ENCODE results near the gene GRID2.
A peak's percentile ranks its signal among the peaks of the same experiment; 100 is the strongest.

The GRID2 gene

DNA sequence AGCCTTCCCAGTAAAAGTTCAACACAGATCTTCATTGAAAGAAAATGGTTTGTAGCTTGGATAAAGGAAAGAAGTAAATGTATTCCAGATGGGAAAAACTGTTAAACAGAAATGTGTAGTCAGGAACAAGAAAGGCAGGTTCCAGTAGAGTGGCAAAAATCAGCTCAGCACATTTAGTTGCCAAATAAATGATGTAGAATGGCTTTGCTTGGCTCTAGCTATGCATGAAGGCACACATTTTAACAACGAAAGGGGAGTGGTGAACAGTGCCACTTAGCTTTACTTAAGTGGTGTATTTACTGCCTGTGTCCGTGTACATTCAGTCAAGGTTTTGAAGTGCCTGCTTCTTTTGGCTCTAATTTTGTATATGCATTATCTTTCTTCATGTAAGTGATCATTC is 880.3 kb downstream of the GRID2 start:
- TF ChIP-seq CTCF (IDR thresholded peaks at IDR 0.05; ENCODE audit: low read depth, low read length, missing control alignments) = no peak
- no peak for DNase-seq (ENCODE audit: extremely low read depth, low read depth)
- H3K4me3 ChIP-seq (replicated peaks; ENCODE audit: low read depth, low read length) = no peak overlapping the region

GRCh38 chr4:93186846-93187245 is 883.1 kb downstream of the GRID2 start:
- no peak for DNase-seq (ENCODE audit: extremely low read depth, low read depth)
- TF ChIP-seq CTCF (IDR thresholded peaks at IDR 0.05; ENCODE audit: low read depth, low read length, missing control alignments) = no peak
- no peak overlapping the region for H3K4me3 ChIP-seq (replicated peaks; ENCODE audit: low read depth, low read length)

- no peak for TF ChIP-seq CTCF (IDR thresholded peaks at IDR 0.05; ENCODE audit: low read depth, low read length, missing control alignments)
- no peak overlapping the region for H3K4me3 ChIP-seq (replicated peaks; ENCODE audit: low read depth, low read length)
- DNase-seq (ENCODE audit: extremely low read depth, low read depth) = no peak
These were observed 883.7 kb downstream of the GRID2 start for GRCh38 chr4:93187466-93187865.

GRCh38 chr4:93187892-93188291 is 884.1 kb downstream of the GRID2 start:
- no peak for TF ChIP-seq CTCF (IDR thresholded peaks at IDR 0.05; ENCODE audit: low read depth, low read length, missing control alignments)
- H3K4me3 ChIP-seq (replicated peaks; ENCODE audit: low read depth, low read length) = no peak overlapping the region
- no peak for DNase-seq (ENCODE audit: extremely low read depth, low read depth)

DNA sequence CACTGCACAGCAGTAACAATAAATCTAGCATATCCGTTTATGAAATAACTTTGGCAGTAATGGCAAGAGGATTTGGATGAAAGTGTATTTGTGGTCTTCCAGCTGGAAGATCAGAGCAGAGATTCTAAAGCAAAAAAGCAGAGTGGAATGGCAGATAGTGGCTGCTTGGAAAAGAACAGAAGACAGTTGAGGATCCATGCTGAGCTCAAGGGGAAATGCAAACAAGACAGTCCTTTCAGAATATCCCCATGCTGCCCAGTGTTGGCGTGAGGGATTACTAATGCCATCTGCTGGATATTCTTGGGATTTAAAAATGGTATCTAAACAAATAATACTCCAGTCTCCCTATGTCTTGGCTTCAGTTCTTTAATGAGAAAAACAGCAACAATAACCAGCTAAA is 895.7 kb downstream of the GRID2 start:
- peak; percentile 21 for TF ChIP-seq CTCF (IDR thresholded peaks at IDR 0.05; ENCODE audit: low read depth, low read length, missing control alignments)
- DNase-seq (ENCODE audit: extremely low read depth, low read depth) = peak; percentile 9
- H3K4me3 ChIP-seq (replicated peaks; ENCODE audit: low read depth, low read length) = no peak overlapping the region

DNA sequence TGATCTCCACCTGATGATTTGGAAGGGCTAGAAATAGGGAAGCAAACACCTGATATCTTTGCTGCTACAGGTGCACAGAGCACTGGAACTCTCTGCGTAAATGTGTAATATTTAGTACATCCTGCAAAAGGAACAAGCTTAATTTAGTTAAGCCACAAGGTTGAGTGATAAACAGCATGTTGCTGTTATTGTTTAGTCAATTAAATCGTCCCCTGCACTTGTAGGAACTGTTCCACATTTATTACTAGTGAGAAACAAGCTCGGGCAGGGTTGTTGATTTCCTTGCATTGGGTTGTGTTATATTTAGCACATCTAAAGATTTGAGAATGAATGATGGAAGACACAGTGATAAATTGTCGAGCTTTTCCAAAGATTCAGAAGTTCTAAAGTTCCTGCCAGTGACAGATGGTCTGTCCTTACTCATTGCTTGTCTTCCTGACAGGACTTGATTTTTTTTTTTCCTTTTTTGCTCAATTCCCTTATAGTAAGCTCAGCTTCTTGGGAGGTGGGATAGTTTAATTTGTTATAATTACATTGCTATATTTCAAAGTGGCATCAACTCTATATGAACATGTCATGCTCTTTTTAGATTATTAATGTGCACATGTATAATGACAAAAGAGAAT is 897.8 kb downstream of the GRID2 start:
- DNase-seq (ENCODE audit: extremely low read depth, low read depth) = no peak
- TF ChIP-seq CTCF (IDR thresholded peaks at IDR 0.05; ENCODE audit: low read depth, low read length, missing control alignments) = no peak
- no peak overlapping the region for H3K4me3 ChIP-seq (replicated peaks; ENCODE audit: low read depth, low read length)

DNA sequence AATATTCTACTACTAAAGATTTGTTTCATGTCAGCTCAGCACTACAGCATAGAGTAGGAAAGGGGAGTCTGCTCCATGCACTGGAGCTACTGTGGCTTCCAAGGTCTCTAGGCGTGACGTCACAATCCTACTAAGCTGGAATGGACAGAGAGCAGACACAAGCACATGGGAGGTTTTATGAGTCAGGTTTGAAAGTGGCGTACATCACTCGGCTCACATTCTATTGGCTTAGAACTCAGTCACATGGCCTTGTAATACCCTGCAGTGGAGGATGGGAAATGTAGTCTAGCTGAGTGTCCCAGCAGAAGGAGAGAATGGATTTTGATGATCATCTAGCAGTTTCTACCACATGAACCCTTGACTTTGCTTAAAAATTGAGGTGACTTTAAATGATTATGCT is 899.9 kb downstream of the GRID2 start:
- no peak for DNase-seq (ENCODE audit: extremely low read depth, low read depth)
- H3K4me3 ChIP-seq (replicated peaks; ENCODE audit: low read depth, low read length) = no peak overlapping the region
- no peak for TF ChIP-seq CTCF (IDR thresholded peaks at IDR 0.05; ENCODE audit: low read depth, low read length, missing control alignments)
